HepG2 (cell line): Measurements from ENCODE around the gene KRTAP5-4. TPM values are rescaled to one million over a fixed set of nuclear protein-coding genes. Genes with fewer than 3 reads are reported as not detected.
A peak's percentile ranks its signal among the peaks of the same experiment; 100 is the strongest.
"Not testable (repeated sequence)": the region's sequence is repeated elsewhere in the genome, so short reads cannot be mapped to it uniquely, and the experiment has no call there.

ENCODE experiments used
- BHLHE40 ChIP-seq: IDR thresholded peaks from 2 replicates; pipeline ENCODE4 v1.6.1; 2011; ENCODE audit warnings: low read length, improper control_type of control experiment
- DNMT1 ChIP-seq: sonication (generic); formaldehyde crosslinking; IDR thresholded peaks from 2 replicates; pipeline ENCODE4 v1.5.1; 2020; ENCODE audit warnings: mild to moderate bottlenecking, missing genetic modification reagents
- DR1 ChIP-seq: sonication (generic); formaldehyde crosslinking; IDR thresholded peaks from 2 replicates; pipeline ENCODE4 v1.8.0; 2021; ENCODE audit warnings: mild to moderate bottlenecking, missing genetic modification reagents, inconsistent platforms
- EP300 ChIP-seq, 3 experiments: sonication (generic) in 1 of 3; formaldehyde crosslinking in 1 of 3; IDR thresholded peaks; 2 replicates each; pipeline versions ENCODE4 v1.5.1 to v1.6.1; 2011 to 2020; ENCODE audit warnings: low read depth in 2 of 3, low read length in 2 of 3, borderline replicate concordance in 1 of 3, improper control_type of control experiment in 1 of 3, mild to moderate bottlenecking in 1 of 3, missing genetic modification reagents in 1 of 3, moderate library complexity in 1 of 3
- ERF ChIP-seq: IDR thresholded peaks from 2 replicates; pipeline ENCODE4 v1.6.1; 2018; ENCODE audit warnings: missing biosample characterization, missing genetic modification reagents
- KAT7 ChIP-seq: IDR thresholded peaks from 2 replicates; pipeline ENCODE4 v1.6.1; 2018; ENCODE audit warnings: borderline replicate concordance, missing compliant biosample characterization
- KDM1A ChIP-seq: IDR thresholded peaks from 2 replicates; pipeline ENCODE4 v1.6.1; 2016; ENCODE audit warnings: missing compliant biosample characterization
- MAZ ChIP-seq, 2 experiments: sonication (generic) in 1 of 2; formaldehyde crosslinking in 1 of 2; IDR thresholded peaks; 2 replicates each; pipeline versions ENCODE4 v1.5.0 to v1.6.1; 2012 to 2020; ENCODE audit warnings: low read depth in 2 of 2, mild to moderate bottlenecking in 2 of 2, borderline replicate concordance in 1 of 2, improper control_type of control experiment in 1 of 2, low read length in 1 of 2, missing genetic modification reagents in 1 of 2, moderate library complexity in 1 of 2
- NCOA2 ChIP-seq: sonication (generic); formaldehyde crosslinking; IDR thresholded peaks from 2 replicates; pipeline ENCODE4 v1.8.0; 2022; ENCODE audit warnings: inconsistent platforms
- NR2F1 ChIP-seq, 2 experiments: fragments of 450-650 bp in 1 of 2; formaldehyde crosslinking in 1 of 2; IDR thresholded peaks; 2 replicates each; pipeline versions ENCODE4 v1.5.0 to v1.6.1; 2016 to 2020; ENCODE audit warnings: mild to moderate bottlenecking in 1 of 2, missing compliant biosample characterization in 1 of 2, missing genetic modification reagents in 1 of 2, moderate library complexity in 1 of 2
- NR2F6 ChIP-seq, 2 experiments: IDR thresholded peaks; 2 replicates each; pipeline ENCODE4 v1.6.1; 2016; ENCODE audit warnings: antibody characterized with exemption in 1 of 2, mild to moderate bottlenecking in 1 of 2
- RBFOX2 ChIP-seq: fragments of 200-400 bp; formaldehyde crosslinking; IDR thresholded peaks from 2 replicates; pipeline ENCODE4 v1.6.1; 2017; ENCODE audit warnings: low read depth, mild to moderate bottlenecking, low read length
- RERE ChIP-seq: IDR thresholded peaks from 2 replicates; pipeline ENCODE4 v1.6.1; 2016; ENCODE audit warnings: low read depth, missing genetic modification reagents, missing compliant biosample characterization
- SOX13 ChIP-seq, 3 experiments: fragments of 450-650 bp in 1 of 3; sonication (generic) in 1 of 3; formaldehyde crosslinking in 1 of 3; IDR thresholded peaks in 2 of 3; conservative IDR thresholded peaks in 1 of 3; 2 replicates each; pipeline versions ENCODE4 v1.5.0 to v1.6.1; 2016 to 2020; ENCODE audit warnings: antibody characterized with exemption in 1 of 3, mild to moderate bottlenecking in 1 of 3, missing compliant biosample characterization in 1 of 3, missing genetic modification reagents in 1 of 3, moderate library complexity in 1 of 3
- STAG1 ChIP-seq: sonication (generic); formaldehyde crosslinking; IDR thresholded peaks from 2 replicates; pipeline ENCODE4 v1.4.0; 2020; ENCODE audit warnings: missing genetic modification reagents
- TBX2 ChIP-seq: sonication (generic); formaldehyde crosslinking; IDR thresholded peaks from 2 replicates; pipeline ENCODE4 v1.5.0; 2020; ENCODE audit warnings: missing genetic modification reagents, mild to moderate bottlenecking, borderline replicate concordance
- TFE3 ChIP-seq: IDR thresholded peaks from 2 replicates; pipeline ENCODE4 v1.6.1; 2016
- ZNF331 ChIP-seq: sonication (generic); formaldehyde crosslinking; IDR thresholded peaks from 2 replicates; pipeline ENCODE4 v1.4.0; 2020; ENCODE audit warnings: missing genetic modification reagents
- ZNF367 ChIP-seq: sonication (generic); formaldehyde crosslinking; IDR thresholded peaks from 2 replicates; pipeline ENCODE4 v1.4.0; 2020; ENCODE audit warnings: missing genetic modification reagents, borderline replicate concordance
- polyA plus RNA-seq, 8 experiments: library from polyadenylated mRNA; depleted of rRNA in 3 of 8; stranded (reverse) in 7 of 8; unstranded in 1 of 8; fragments of >200 nt; fragmentation: Illumina TruSeq in 4 of 8; extraction: Trizol in 4 of 8; gene quantifications; 2 replicates each; pipeline versions ENCODE4 v1.2.1 to v1.2.3, GENCODE V29; 2011 to 2016; ENCODE audit warnings: low read depth in 4 of 8, missing spikeins in 1 of 8, mixed read lengths in 1 of 8; ENCODE audit not compliant: insufficient read depth in 1 of 8
- total RNA-seq, 5 experiments: library from RNA; depleted of rRNA; stranded (reverse); fragments of >200 nt; fragmentation: Illumina TruSeq; extraction: Trizol; gene quantifications; 2 replicates each; pipeline ENCODE4 v1.2.3, GENCODE V29; 2016; ENCODE audit warnings: low read depth in 1 of 5

The KRTAP5-4 gene
- total and polyA plus RNA-seq, 2 of the 13 experiments (the other 11 are each of a cell fraction or from before 2014, with no cell fraction given), result not detected

- TF ChIP-seq NR2F1 (CRISPR knock-in tag; IDR thresholded peaks at IDR 0.05) (peak in 1 of 2 experiments; percentile 71; a peak in 1 of 4 replicates), TFE3 (peak; percentile 91), DR1 (CRISPR knock-in tag) (peak; percentile 44; the same call in 1 of the 2 replicates), KDM1A (CRISPR knock-in tag) (0 out of 2 replicates have a peak, but pooled peaks have one; percentile 15), STAG1 (CRISPR knock-in tag) (peak; percentile 22; the same call in 1 of the 2 replicates), DNMT1 (CRISPR knock-in tag) (0 out of 2 replicates have a peak, but pooled peaks have one; percentile 32), ERF (CRISPR knock-in tag) (0 out of 2 replicates have a peak, but pooled peaks have one; percentile 25), RBFOX2 (peak; percentile 54; the same call in 1 of the 2 replicates), KAT7 (0 out of 2 replicates have a peak, but pooled peaks have one; percentile 40), ZNF367 (CRISPR knock-in tag) (0 out of 2 replicates have a peak, but pooled peaks have one; percentile 35), NCOA2 (CRISPR knock-in tag) (peak; percentile 96), BHLHE40 (peak; percentile 42; the same call in 1 of the 2 replicates), RERE (CRISPR knock-in tag) (peak; percentile 88), ZNF331 (CRISPR knock-in tag) (0 out of 2 replicates have a peak, but pooled peaks have one; percentile 13), TBX2 (peak; percentile 90), NR2F6 (IDR thresholded peaks at IDR 0.05) (peak; percentile 76), NR2F6 (CRISPR knock-in tag; IDR thresholded peaks at IDR 0.05) (peak; percentile 85), MAZ (CRISPR knock-in tag; IDR thresholded peaks at IDR 0.05; ENCODE audit: low read depth) (peak; percentile 69; the same call in 1 of the 2 replicates), SOX13 (IDR thresholded peaks at IDR 0.05) (peak; percentile 46; the same call in 1 of the 2 replicates), SOX13 (CRISPR knock-in tag; conservative IDR thresholded peaks at IDR 0.05 in 1 of 2, IDR thresholded peaks at IDR 0.05 in 1 of 2) (peak in 1 of 2 experiments; percentile 85; a peak in 2 of 4 replicates), EP300 (IDR thresholded peaks at IDR 0.05; ENCODE audit: low read depth in 2 of 2, low read length in 2 of 2) (peak in 1 of 2 experiments; percentile 83; a peak in 2 of 4 replicates), EP300 (CRISPR knock-in tag; IDR thresholded peaks at IDR 0.05; ENCODE audit: borderline replicate concordance) (peak; percentile 96)
- not testable (repeated sequence) for TF ChIP-seq MAZ (IDR thresholded peaks at IDR 0.05; ENCODE audit: borderline replicate concordance, low read depth, low read length)
These were observed 39.7 kb upstream of the KRTAP5-4 start (continued) for GRCh38 chr11:1661454-1662269.
